GM23338 (cell line): Measurements from ENCODE around the gene TMEM44. TPM values are rescaled to one million over a fixed set of nuclear protein-coding genes. Genes with fewer than 3 reads are reported as not detected.

ENCODE experiments used
- ATAC-seq: fragments of 200-7000 bp; cut with Tn5 transposase; 3 replicates; pipeline ENCODE4 v1.9.1; 2020
- DNase-seq: peaks from one replicate; pipeline ENCODE4 v3.0.0-alpha.2; 2015; ENCODE audit warnings: low spot score
- H2AFZ ChIP-seq: fragments of 200-600 bp; sonication (generic); 2 replicates; pipeline ENCODE4 v1.8.0; 2016; ENCODE audit warnings: antibody characterized with exemption, mild to moderate bottlenecking, moderate library complexity
- H3F3A ChIP-seq: fragments of 200-600 bp; sonication (generic); replicated peaks from 2 replicates; pipeline ENCODE4 v1.8.0; 2017; ENCODE audit warnings: antibody characterized with exemption, mixed run types, low read depth
- H3K27ac ChIP-seq: fragments of 200-600 bp; sonication (generic); 2 replicates; pipeline ENCODE4 v1.6.1; 2016; ENCODE audit warnings: low read depth
- H3K27me3 ChIP-seq: fragments of 200-600 bp; sonication (generic); 2 replicates; pipeline ENCODE4 v1.8.0; 2016; ENCODE audit warnings: mild to moderate bottlenecking, mixed run types, moderate library complexity; ENCODE audit not compliant: insufficient read depth
- H3K36me3 ChIP-seq: fragments of 200-600 bp; sonication (generic); 2 replicates; pipeline ENCODE4 v1.8.0; 2016; ENCODE audit warnings: mild to moderate bottlenecking; ENCODE audit not compliant: insufficient read depth
- H3K4me1 ChIP-seq: fragments of 200-600 bp; sonication (generic); 2 replicates; pipeline ENCODE4 v1.8.0; 2016; ENCODE audit warnings: mild to moderate bottlenecking, moderate library complexity; ENCODE audit not compliant: insufficient read depth
- H3K4me2 ChIP-seq: fragments of 200-600 bp; sonication (generic); 2 replicates; pipeline ENCODE4 v1.7.1; 2017; ENCODE audit warnings: mixed run types
- H3K4me3 ChIP-seq: fragments of 200-600 bp; sonication (generic); 2 replicates; pipeline ENCODE4 v1.6.1; 2016; ENCODE audit warnings: mixed run types
- H3K79me2 ChIP-seq: fragments of 200-600 bp; sonication (generic); replicated peaks from 2 replicates; pipeline ENCODE4 v1.8.0; 2017; ENCODE audit warnings: mild to moderate bottlenecking; ENCODE audit not compliant: insufficient read depth
- H3K9me2 ChIP-seq: fragments of 200-600 bp; sonication (generic); 2 replicates; pipeline ENCODE4 v1.8.0; 2017; ENCODE audit not compliant: insufficient read depth
- H4K20me1 ChIP-seq: fragments of 200-600 bp; sonication (generic); replicated peaks from 2 replicates; pipeline ENCODE4 v1.8.0; 2017; ENCODE audit warnings: mild to moderate bottlenecking; ENCODE audit not compliant: insufficient read depth
- H3K27ac Mint-ChIP-seq: 2 replicates; pipeline ENCODE4 v1.8.0; 2020; ENCODE audit warnings: inconsistent platforms, mild to moderate bottlenecking, moderate library complexity, mixed read lengths
- H3K27me3 Mint-ChIP-seq: 3 replicates; pipeline ENCODE4 v1.8.0; 2022; ENCODE audit warnings: low read depth, mild to moderate bottlenecking, moderate library complexity, mixed read lengths, inconsistent platforms; ENCODE audit not compliant: insufficient read depth, poor library complexity
- H3K36me3 Mint-ChIP-seq: 3 replicates; pipeline ENCODE4 v1.8.0; 2021; ENCODE audit warnings: low read depth, mild to moderate bottlenecking, inconsistent platforms, moderate library complexity, mixed read lengths
- H3K4me1 Mint-ChIP-seq: 3 replicates; pipeline ENCODE4 v1.8.0; 2020; ENCODE audit warnings: mild to moderate bottlenecking, inconsistent platforms, mixed read lengths
- H3K4me3 Mint-ChIP-seq: 3 replicates; pipeline ENCODE4 v1.8.0; 2021; ENCODE audit warnings: moderate library complexity, mild to moderate bottlenecking, inconsistent platforms, mixed read lengths
- H3K9me3 Mint-ChIP-seq: 3 replicates; pipeline ENCODE4 v1.8.0; 2020; ENCODE audit warnings: moderate library complexity, mild to moderate bottlenecking, inconsistent platforms, mixed read lengths
- EZH2 ChIP-seq: fragments of 200-600 bp; sonication (generic); IDR thresholded peaks from one replicate; pipeline ENCODE4 v1.8.0; 2017; ENCODE audit warnings: antibody characterized with exemption, mild to moderate bottlenecking, low read depth; ENCODE audit not compliant: unreplicated experiment
- NANOG ChIP-seq: IDR thresholded peaks from 2 replicates; pipeline ENCODE4 v1.6.1; 2016; ENCODE audit warnings: antibody characterized with exemption, borderline replicate concordance
- ZNF114 ChIP-seq: fragments of 250-450 bp; sonication (Bioruptor Pico); IDR thresholded peaks from 2 replicates; pipeline ENCODE4 v1.5.0; 2020; ENCODE audit warnings: mild to moderate bottlenecking, moderate library complexity
- ZNF331 ChIP-seq: fragments of 250-450 bp; sonication (Bioruptor Pico); IDR thresholded peaks from 2 replicates; pipeline ENCODE4 v1.5.0; 2020; ENCODE audit warnings: low read depth, mild to moderate bottlenecking, moderate library complexity
- polyA plus RNA-seq: library from polyadenylated mRNA; unstranded; fragments of >200 nt; fragmentation: Nextera tagmentation; extraction: Ambion mirVana; gene quantifications from 2 replicates; pipeline ENCODE4 v1.2.1, GENCODE V29; 2016
- total RNA-seq: library from RNA; depleted of rRNA; stranded (reverse); fragments of >200 nt; shearing (Covaris generic); gene quantifications from 2 replicates; pipeline ENCODE4 v1.2.3, GENCODE V29; 2014
- TF ChIP-seq, protein P1 (sequence below): fragments of 250-450 bp; sonication (Bioruptor Pico); IDR thresholded peaks from 2 replicates; pipeline ENCODE4 v1.5.0; 2020; ENCODE audit warnings: mild to moderate bottlenecking, moderate library complexity

The TMEM44 gene
- total and polyA plus RNA-seq, 2 experiments from 2014 or later = 10.0 to 10.5 TPM

DNA sequence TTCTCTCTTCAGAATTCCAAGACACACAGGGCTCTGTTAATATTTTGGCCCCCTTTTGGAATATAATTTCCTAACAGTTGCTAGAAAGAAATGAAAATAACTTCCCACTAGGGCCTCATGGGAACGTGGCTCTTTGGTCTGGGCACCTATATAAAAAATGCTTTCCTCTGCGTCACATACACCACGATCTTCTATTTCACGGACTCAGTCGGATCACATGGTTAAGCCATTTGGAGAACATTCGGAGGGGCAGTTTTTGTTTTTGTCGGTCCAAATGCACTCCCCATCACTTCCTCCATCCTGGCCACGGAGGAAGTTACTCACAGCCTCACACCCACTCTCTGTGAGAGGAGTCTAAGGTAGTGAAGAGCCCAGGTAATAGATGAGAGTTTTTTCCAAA, 21.0 kb downstream of the TMEM44 start (continued):
- TF ChIP-seq ZNF114 (no peak), ZNF331 (no peak), NANOG (no peak)
- TF ChIP-seq, protein P1, sequence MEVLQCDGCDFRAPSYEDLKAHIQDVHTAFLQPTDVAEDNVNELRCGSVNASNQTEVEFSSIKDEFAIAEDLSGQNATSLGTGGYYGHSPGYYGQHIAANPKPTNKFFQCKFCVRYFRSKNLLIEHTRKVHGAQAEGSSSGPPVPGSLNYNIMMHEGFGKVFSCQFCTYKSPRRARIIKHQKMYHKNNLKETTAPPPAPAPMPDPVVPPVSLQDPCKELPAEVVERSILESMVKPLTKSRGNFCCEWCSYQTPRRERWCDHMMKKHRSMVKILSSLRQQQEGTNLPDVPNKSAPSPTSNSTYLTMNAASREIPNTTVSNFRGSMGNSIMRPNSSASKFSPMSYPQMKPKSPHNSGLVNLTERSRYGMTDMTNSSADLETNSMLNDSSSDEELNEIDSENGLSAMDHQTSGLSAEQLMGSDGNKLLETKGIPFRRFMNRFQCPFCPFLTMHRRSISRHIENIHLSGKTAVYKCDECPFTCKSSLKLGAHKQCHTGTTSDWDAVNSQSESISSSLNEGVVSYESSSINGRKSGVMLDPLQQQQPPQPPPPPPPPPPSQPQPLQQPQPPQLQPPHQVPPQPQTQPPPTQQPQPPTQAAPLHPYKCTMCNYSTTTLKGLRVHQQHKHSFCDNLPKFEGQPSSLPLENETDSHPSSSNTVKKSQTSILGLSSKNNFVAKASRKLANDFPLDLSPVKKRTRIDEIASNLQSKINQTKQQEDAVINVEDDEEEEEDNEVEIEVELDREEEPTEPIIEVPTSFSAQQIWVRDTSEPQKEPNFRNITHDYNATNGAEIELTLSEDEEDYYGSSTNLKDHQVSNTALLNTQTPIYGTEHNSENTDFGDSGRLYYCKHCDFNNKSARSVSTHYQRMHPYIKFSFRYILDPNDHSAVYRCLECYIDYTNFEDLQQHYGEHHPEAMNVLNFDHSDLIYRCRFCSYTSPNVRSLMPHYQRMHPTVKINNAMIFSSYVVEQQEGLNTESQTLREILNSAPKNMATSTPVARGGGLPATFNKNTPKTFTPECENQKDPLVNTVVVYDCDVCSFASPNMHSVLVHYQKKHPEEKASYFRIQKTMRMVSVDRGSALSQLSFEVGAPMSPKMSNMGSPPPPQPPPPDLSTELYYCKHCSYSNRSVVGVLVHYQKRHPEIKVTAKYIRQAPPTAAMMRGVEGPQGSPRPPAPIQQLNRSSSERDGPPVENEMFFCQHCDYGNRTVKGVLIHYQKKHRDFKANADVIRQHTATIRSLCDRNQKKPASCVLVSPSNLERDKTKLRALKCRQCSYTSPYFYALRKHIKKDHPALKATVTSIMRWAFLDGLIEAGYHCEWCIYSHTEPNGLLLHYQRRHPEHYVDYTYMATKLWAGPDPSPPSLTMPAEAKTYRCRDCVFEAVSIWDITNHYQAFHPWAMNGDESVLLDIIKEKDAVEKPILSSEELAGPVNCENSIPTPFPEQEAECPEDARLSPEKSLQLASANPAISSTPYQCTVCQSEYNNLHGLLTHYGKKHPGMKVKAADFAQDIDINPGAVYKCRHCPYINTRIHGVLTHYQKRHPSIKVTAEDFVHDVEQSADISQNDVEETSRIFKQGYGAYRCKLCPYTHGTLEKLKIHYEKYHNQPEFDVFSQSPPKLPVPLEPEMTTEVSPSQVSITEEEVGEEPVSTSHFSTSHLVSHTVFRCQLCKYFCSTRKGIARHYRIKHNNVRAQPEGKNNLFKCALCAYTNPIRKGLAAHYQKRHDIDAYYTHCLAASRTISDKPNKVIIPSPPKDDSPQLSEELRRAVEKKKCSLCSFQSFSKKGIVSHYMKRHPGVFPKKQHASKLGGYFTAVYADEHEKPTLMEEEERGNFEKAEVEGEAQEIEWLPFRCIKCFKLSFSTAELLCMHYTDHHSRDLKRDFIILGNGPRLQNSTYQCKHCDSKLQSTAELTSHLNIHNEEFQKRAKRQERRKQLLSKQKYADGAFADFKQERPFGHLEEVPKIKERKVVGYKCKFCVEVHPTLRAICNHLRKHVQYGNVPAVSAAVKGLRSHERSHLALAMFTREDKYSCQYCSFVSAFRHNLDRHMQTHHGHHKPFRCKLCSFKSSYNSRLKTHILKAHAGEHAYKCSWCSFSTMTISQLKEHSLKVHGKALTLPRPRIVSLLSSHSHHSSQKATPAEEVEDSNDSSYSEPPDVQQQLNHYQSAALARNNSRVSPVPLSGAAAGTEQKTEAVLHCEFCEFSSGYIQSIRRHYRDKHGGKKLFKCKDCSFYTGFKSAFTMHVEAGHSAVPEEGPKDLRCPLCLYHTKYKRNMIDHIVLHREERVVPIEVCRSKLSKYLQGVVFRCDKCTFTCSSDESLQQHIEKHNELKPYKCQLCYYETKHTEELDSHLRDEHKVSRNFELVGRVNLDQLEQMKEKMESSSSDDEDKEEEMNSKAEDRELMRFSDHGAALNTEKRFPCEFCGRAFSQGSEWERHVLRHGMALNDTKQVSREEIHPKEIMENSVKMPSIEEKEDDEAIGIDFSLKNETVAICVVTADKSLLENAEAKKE (CRISPR knock-in tag) = no peak

DNA sequence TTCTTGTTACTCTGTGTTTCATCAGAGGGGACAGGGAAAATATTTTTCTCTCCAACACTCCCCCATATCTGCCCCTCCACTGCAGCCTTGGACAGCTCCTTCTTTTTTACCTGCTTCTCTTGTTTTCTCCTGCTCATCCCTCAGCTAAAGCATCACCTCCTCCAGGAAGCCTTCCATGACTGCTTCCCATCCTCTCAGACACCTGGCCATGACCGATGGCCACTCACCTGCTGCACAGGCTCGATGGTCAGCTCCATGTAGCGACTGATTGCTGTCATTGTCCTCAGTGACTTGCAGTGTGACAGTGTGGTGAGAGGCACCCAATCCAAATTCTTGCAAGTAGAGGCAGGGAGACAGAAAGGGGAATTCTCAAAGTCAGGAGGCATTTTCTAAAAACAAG, 22.5 kb downstream of the TMEM44 start:
- Histone ChIP-seq H2AFZ (no peak overlapping the region), H3K4me3 (no peak overlapping the region), H3F3A (no peaks in the 10 kb centered on the region), H3K27me3 (no peaks in the 10 kb centered on the region), H4K20me1 (no peaks in the 10 kb centered on the region), H3K27ac (no peak overlapping the region), H3K4me1 (no peaks in the 10 kb centered on the region), H3K4me2 (no peak overlapping the region), H3K79me2 (no peaks in the 10 kb centered on the region), H3K9me2 (no peaks in the 10 kb centered on the region), H3K36me3 (no peaks in the 10 kb centered on the region)
- peaks cover 11% of the 10 kb centered on the region; the same call in 1 of the 3 replicates for H3K36me3 Mint-ChIP-seq
- H3K9me3 Mint-ChIP-seq = no peaks in the 10 kb centered on the region; the same call in 2 of the 3 replicates
- H3K4me3 Mint-ChIP-seq = no peak overlapping the region
- peaks cover 3% of the 10 kb centered on the region; the same call in 2 of the 3 replicates for H3K4me1 Mint-ChIP-seq
- peaks cover 5% of the 10 kb centered on the region for H3K27me3 Mint-ChIP-seq
- ATAC-seq = no peak
- no peak for TF ChIP-seq EZH2
- TF ChIP-seq, protein P1 (CRISPR knock-in tag) = no peak
- H3K27ac Mint-ChIP-seq = no peak overlapping the region
- DNase-seq = no peak
